Activated CD8-positive, alpha-beta memory T cell treated with anti-CD3 and anti-CD28 coated beads, Interleukin-2, amount 10 ng/mL, durations not matched to agents 7 days and 5 days (primary cell): ENCODE results near the gene MAML3. TPM values are rescaled to one million over a fixed set of nuclear protein-coding genes. Genes with fewer than 3 reads are reported as not detected.

ENCODE experiments used
- ATAC-seq: fragments of 150-1000 bp; cut with Tn5 transposase; one replicate; pipeline ENCODE4 v1.10.0; 2021; ENCODE audit warnings: moderate library complexity
- CTCF ChIA-PET: fragments of 350-600 bp; sonication (Branson Sonifier 250); formaldehyde crosslinking; loops from one replicate; lab custom pipeline; 2021; ENCODE audit warnings: antibody characterized with exemption; lab: Charles Lee
- DNase-seq: peaks from one replicate; pipeline ENCODE4 v3.0.0-alpha.2; 2020
- H3K27ac Mint-ChIP-seq: one replicate; pipeline ENCODE4 v1.8.0; 2021; ENCODE audit warnings: mild to moderate bottlenecking, mixed read lengths
- H3K27me3 Mint-ChIP-seq: one replicate; pipeline ENCODE4 v1.8.0; 2021; ENCODE audit warnings: mixed read lengths
- H3K36me3 Mint-ChIP-seq: one replicate; pipeline ENCODE4 v1.8.0; 2021; ENCODE audit warnings: mild to moderate bottlenecking, mixed read lengths
- H3K4me1 Mint-ChIP-seq: one replicate; pipeline ENCODE4 v1.8.0; 2021; ENCODE audit warnings: mixed read lengths
- H3K4me3 Mint-ChIP-seq: one replicate; pipeline ENCODE4 v1.8.0; 2021; ENCODE audit warnings: mild to moderate bottlenecking, moderate library complexity, mixed read lengths
- H3K9me3 Mint-ChIP-seq: one replicate; pipeline ENCODE4 v1.8.0; 2022; ENCODE audit warnings: low read depth, mixed read lengths
- total RNA-seq, 2 experiments: library from RNA; stranded (reverse); gene quantifications; one replicate each; pipeline ENCODE4 v1.2.3, GENCODE V29; 2021

MAML3 gene
- total RNA-seq, 2 experiments from 2014 or later: 1.8 to 4.3 TPM

DNA sequence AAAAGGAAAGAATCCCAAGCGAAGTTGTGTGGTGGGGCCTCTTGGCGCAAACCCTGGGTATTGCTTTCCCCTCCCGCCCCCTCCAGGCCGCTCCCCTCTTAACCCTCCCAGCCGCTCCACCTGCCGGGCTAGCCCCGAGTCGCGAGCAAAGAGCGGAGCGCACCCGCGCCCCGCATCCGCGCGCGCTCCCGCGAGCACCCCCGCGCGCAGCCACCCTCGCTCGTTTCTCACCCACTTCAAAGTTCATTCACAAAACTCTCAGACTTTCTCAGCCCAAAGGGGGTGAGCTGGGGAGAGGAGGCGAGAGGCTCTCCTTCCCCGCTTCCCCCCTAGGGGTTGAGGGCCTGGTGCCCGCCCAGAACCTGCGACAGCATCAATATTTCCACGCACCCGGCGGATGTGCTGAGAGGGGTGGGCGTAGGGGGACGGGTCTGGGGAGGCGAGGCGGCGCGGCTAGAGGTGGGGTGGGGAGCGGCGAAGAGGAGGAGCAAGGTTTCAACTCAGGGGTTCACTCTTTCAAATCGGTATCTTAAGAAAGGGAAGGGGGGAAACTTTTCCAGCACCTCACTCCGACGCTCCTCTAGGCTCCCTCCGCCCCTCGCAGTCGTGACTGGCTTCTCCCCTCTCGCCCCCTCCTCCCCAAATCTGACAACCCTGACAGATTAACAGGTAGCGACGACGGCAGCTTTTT, 1.8 kb downstream of the MAML3 start:
- no peaks in the 10 kb centered on the region for H3K9me3 Mint-ChIP-seq
- H3K4me1 Mint-ChIP-seq: peaks cover 40% of the 10 kb centered on the region
- no peaks in the 10 kb centered on the region for H3K36me3 Mint-ChIP-seq
- H3K27me3 Mint-ChIP-seq: peaks cover 63% of the 10 kb centered on the region
- CTCF ChIA-PET: interaction anchor here (1.0 to 2.7 kb wide), 11 partner anchors 47 to 139 kb away, joined by 3 to 20 read pairs (median 5); no protein-coding TSS in a partner anchor
- peak overlapping the region; percentile 79 for H3K27ac Mint-ChIP-seq
- ATAC-seq: peak; percentile 68
- peak; percentile 86 for DNase-seq
- H3K4me3 Mint-ChIP-seq: peak overlapping the region; percentile 88

DNA sequence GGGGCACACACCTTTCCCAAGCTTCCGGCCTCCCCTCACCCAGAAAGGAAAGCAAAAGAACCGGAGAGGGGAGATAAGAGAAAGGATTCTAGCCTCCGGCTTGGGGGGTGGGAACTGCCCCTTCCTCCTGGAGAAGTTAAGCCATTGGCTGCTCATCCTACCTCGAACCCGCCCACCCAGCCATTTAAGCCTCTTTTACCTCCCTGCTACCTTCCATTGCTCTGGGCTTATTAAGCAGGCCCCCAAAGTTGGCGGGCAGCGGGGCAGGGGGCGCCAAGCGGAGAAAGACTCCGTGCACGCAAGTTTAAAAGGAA, 2.3 kb downstream of the MAML3 start:
- Mint-ChIP-seq H3K4me3 (peak overlapping the region; percentile 88), H3K4me1 (peaks cover 35% of the 10 kb centered on the region), H3K9me3 (no peaks in the 10 kb centered on the region), H3K27ac (peak overlapping the region; percentile 79), H3K27me3 (peaks cover 60% of the 10 kb centered on the region), H3K36me3 (no peaks in the 10 kb centered on the region)
- CTCF ChIA-PET: interaction anchor here (1.1 to 2.7 kb wide), 6 partner anchors 48 to 100 kb away, joined by 3 to 12 read pairs (median 4); no protein-coding TSS in a partner anchor
- peak; percentile 56 for ATAC-seq
- DNase-seq: peak; percentile 84

DNA sequence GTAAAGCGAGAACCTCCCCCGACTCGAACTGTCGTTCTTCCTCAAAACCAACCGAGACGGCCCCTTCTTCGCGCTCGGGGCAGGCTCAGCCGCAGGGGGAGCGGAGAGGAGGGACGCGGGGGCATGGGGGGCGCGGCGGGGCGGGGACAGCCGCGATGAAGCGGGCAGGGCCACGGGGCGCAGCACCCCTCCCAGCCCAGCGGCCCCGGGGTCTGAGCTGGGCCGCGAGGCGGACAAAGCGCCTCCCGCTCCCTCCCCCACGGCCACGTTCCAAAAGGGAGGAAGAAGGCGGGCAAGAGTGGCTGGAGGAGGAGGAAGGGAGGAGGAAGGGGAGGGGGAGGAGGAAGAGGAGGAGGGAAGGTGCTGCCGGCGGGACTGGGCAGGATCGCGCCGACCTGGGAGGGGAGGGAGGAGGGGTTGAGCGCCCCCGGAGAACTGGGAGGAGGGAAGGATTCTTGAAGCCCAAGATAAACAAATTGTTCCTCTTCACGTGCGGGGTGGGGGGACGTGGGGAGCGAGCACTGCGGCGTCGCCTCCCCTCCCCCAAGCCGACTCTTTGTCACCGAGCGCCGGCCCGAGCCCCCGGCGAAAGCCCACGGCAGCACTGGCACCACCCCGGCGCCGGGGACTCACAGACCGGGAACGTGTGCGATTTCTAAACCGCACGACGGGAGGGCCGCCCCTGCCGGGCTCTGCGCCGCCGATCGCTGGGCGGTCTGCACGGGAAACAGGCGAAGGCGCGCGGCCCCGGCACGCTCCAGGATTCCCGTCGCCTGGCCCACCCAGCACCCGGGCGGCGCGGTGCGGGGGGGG, 2.9 kb downstream of the MAML3 start:
- peaks cover 30% of the 10 kb centered on the region for H3K4me1 Mint-ChIP-seq

GRCh38 chr4:140150636-140150885, 3.4 kb downstream of the MAML3 start:
- H3K4me1 Mint-ChIP-seq: peaks cover 26% of the 10 kb centered on the region
- H3K36me3 Mint-ChIP-seq: no peaks in the 10 kb centered on the region
- no peaks in the 10 kb centered on the region for H3K9me3 Mint-ChIP-seq
- ATAC-seq (no peak), DNase-seq (no peak)
- H3K27ac Mint-ChIP-seq: peak overlapping the region; percentile 82
- H3K27me3 Mint-ChIP-seq: peaks cover 56% of the 10 kb centered on the region
- peak overlapping the region; percentile 88 for H3K4me3 Mint-ChIP-seq
- CTCF ChIA-PET: interaction anchor here (0.9 to 2.0 kb wide), 10 partner anchors 11 to 527 kb away, joined by 3 to 5 read pairs (median 4); no protein-coding TSS in a partner anchor

More for the DNA sequence above, 2.9 kb downstream of the MAML3 start:
- Mint-ChIP-seq H3K9me3 (no peaks in the 10 kb centered on the region), H3K36me3 (no peaks in the 10 kb centered on the region), H3K4me3 (peak overlapping the region; percentile 88), H3K27ac (peak overlapping the region; percentile 82), H3K27me3 (peaks cover 56% of the 10 kb centered on the region)
- CTCF ChIA-PET: interaction anchor here (0.9 to 2.7 kb wide), 12 partner anchors 11 to 528 kb away, joined by 3 to 12 read pairs (median 4); no protein-coding TSS in a partner anchor
- DNase-seq (peak; percentile 84), ATAC-seq (peak; percentile 33)

GRCh38 chr4:140149846-140150635, 3.9 kb downstream of the MAML3 start:
- peaks cover 57% of the 10 kb centered on the region for H3K27me3 Mint-ChIP-seq
- ATAC-seq: no peak

GRCh38 chr4:140144050-140144449, 9.9 kb downstream of the MAML3 start:
- CTCF ChIA-PET: interaction anchor here (0.9 to 1.7 kb wide), 2 partner anchors 29 to 92 kb away, joined by 3 to 6 read pairs; no protein-coding TSS in a partner anchor
- H3K36me3 Mint-ChIP-seq: no peaks in the 10 kb centered on the region
- no peak overlapping the region for H3K4me3 Mint-ChIP-seq
- peaks cover 9% of the 10 kb centered on the region for H3K4me1 Mint-ChIP-seq
- H3K27me3 Mint-ChIP-seq: peaks cover 39% of the 10 kb centered on the region
- H3K27ac Mint-ChIP-seq: no peak overlapping the region
- DNase-seq: no peak
- H3K9me3 Mint-ChIP-seq: no peaks in the 10 kb centered on the region
- no peak for ATAC-seq

More at GRCh38 chr4:140149846-140150635, 3.9 kb downstream of the MAML3 start:
- H3K9me3 Mint-ChIP-seq: no peaks in the 10 kb centered on the region
- peak; percentile 80 for DNase-seq
- peak overlapping the region; percentile 82 for H3K27ac Mint-ChIP-seq
- peak overlapping the region; percentile 88 for H3K4me3 Mint-ChIP-seq
- peaks cover 23% of the 10 kb centered on the region for H3K4me1 Mint-ChIP-seq
- CTCF ChIA-PET: interaction anchor here (0.9 to 2.0 kb wide), 9 partner anchors 12 to 527 kb away, joined by 3 to 5 read pairs (median 4); no protein-coding TSS in a partner anchor
- no peaks in the 10 kb centered on the region for H3K36me3 Mint-ChIP-seq

GRCh38 chr4:140141210-140141835, 12.7 kb downstream of the MAML3 start:
- Mint-ChIP-seq H3K27me3 (peaks cover 27% of the 10 kb centered on the region), H3K9me3 (no peaks in the 10 kb centered on the region), H3K36me3 (no peaks in the 10 kb centered on the region), H3K4me1 (peaks cover 16% of the 10 kb centered on the region), H3K27ac (no peak overlapping the region), H3K4me3 (no peak overlapping the region)
- CTCF ChIA-PET: interaction anchor here (1.8 kb wide), 1 partner anchor 9 kb away, joined by 4 read pairs; no protein-coding TSS in a partner anchor
- DNase-seq (no peak), ATAC-seq (no peak)

DNA sequence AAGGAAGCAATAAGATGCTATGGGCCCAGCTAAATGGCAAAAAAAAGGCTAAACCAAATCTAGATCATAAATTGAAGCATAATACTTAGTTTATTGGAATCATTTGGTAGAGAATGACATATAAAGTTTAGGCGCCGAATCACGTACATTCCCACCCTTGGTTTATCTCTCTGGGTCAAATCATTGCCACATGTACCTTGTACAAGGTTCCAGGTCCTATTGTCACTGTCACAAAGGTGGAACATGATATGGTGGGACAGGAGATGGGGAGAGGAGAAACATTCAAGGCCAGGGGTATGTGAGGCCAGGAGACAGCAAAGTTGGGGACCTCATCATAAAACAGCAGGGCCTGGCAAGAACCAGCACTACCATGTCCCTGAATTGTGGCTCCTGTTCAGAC, 13.4 kb downstream of the MAML3 start:
- no peaks in the 10 kb centered on the region for H3K36me3 Mint-ChIP-seq
- no peak overlapping the region for H3K4me3 Mint-ChIP-seq

DNA sequence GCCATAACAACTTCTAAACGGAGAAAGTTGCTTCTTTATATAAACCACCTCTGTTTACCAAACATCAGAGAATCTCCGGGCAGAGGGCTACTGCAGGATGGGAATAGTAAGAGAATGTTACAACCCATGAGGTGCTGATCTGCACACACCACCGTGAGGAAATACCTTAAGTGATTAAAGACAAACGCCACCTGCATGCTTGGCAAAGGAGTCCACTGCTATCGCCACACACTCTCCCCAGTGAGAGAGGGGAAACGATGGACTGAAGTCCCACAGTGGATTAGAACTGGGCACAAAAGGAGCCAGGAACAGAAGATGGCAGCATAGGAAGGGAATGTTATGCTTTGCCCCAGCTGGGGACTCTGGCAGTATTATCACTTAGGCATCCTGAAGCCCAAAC, 15.6 kb downstream of the MAML3 start:
- no peak for DNase-seq
- CTCF ChIA-PET: no interaction called here
- Mint-ChIP-seq H3K4me1 (peaks cover 16% of the 10 kb centered on the region), H3K4me3 (no peak overlapping the region), H3K36me3 (no peaks in the 10 kb centered on the region), H3K27me3 (peaks cover 27% of the 10 kb centered on the region), H3K9me3 (no peaks in the 10 kb centered on the region), H3K27ac (no peak overlapping the region)
- ATAC-seq: no peak

More for the DNA sequence above, 13.4 kb downstream of the MAML3 start:
- ATAC-seq (no peak), DNase-seq (no peak)
- Mint-ChIP-seq H3K27me3 (peaks cover 26% of the 10 kb centered on the region), H3K4me1 (peaks cover 16% of the 10 kb centered on the region), H3K27ac (no peak overlapping the region), H3K9me3 (no peaks in the 10 kb centered on the region)
- CTCF ChIA-PET: no interaction called here

DNA sequence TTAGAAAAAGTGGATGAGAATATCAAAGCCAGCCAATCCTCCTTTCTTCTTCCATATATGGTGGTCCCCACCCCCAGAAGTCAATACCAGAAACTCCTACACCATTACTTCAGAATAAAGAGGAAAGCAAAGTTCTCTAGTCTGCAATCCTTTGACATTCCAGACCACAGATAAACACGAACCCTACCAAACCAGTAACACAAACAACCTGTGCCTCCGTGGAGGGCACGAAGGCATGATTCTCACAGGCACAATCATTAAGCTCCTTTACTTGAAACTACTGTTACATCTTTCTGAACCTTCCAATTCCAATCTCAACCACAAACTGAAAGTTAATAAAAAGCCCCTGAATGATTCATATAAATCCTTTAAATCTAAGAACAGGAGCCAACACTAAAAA, 16.3 kb downstream of the MAML3 start:
- H3K9me3 Mint-ChIP-seq: no peaks in the 10 kb centered on the region
- H3K4me3 Mint-ChIP-seq: no peak overlapping the region
- no peaks in the 10 kb centered on the region for H3K36me3 Mint-ChIP-seq
- peaks cover 25% of the 10 kb centered on the region for H3K27me3 Mint-ChIP-seq
- no peak overlapping the region for H3K27ac Mint-ChIP-seq
- peaks cover 10% of the 10 kb centered on the region for H3K4me1 Mint-ChIP-seq
- CTCF ChIA-PET: no interaction called here
- no peak for ATAC-seq
- DNase-seq: no peak

- CTCF ChIA-PET: no interaction called here
- Mint-ChIP-seq H3K9me3 (no peaks in the 10 kb centered on the region), H3K4me1 (peaks cover 17% of the 10 kb centered on the region), H3K27ac (no peak overlapping the region), H3K36me3 (no peaks in the 10 kb centered on the region), H3K27me3 (peaks cover 27% of the 10 kb centered on the region), H3K4me3 (no peak overlapping the region)
- no peak for DNase-seq
- ATAC-seq: no peak
These were observed 17.5 kb downstream of the MAML3 start for GRCh38 chr4:140136509-140136908.

GRCh38 chr4:140135529-140136088, 18.4 kb downstream of the MAML3 start:
- Mint-ChIP-seq H3K4me3 (no peak overlapping the region), H3K27me3 (peaks cover 23% of the 10 kb centered on the region), H3K27ac (no peak overlapping the region), H3K4me1 (peaks cover 21% of the 10 kb centered on the region), H3K36me3 (peaks cover 2% of the 10 kb centered on the region), H3K9me3 (no peaks in the 10 kb centered on the region)
- ATAC-seq (no peak), DNase-seq (no peak)
- CTCF ChIA-PET: no interaction called here
